HG02852 (cell line): Measurements from ENCODE around the gene SULT1A2.
A peak's percentile ranks its signal among the peaks of the same experiment; 100 is the strongest.
"Not testable (repeated sequence)": the region's sequence is repeated elsewhere in the genome, so short reads cannot be mapped to it uniquely, and the experiment has no call there.

Source experiments
- ATAC-seq: cut with Tn5 transposase; IDR thresholded peaks from one replicate; pipeline ENCODE4 v1.9.1; 2021; ENCODE audit warnings: mild to moderate bottlenecking, moderate library complexity; ENCODE audit not compliant: unreplicated experiment

The SULT1A2 gene

DNA sequence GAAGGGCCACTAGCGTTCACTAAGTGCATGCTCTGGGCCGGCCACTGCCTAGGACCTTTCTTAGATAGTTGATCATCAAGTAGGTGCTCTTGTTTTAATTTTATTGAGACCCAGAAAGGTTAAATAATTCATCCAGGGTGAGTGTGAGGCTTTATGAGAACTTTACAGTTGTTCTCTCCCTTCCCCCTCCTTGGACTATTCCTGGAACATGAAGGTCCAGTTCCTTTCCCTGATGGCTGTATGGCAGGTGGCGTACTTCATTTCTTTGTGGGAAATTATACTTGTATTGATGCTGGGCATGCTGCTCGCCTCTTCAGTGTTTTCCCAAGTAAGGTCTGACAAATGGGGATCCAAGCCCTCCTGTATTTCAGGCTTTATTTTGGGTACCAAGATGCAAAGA is 34.7 kb downstream of the SULT1A2 start:
- no peak for ATAC-seq

DNA sequence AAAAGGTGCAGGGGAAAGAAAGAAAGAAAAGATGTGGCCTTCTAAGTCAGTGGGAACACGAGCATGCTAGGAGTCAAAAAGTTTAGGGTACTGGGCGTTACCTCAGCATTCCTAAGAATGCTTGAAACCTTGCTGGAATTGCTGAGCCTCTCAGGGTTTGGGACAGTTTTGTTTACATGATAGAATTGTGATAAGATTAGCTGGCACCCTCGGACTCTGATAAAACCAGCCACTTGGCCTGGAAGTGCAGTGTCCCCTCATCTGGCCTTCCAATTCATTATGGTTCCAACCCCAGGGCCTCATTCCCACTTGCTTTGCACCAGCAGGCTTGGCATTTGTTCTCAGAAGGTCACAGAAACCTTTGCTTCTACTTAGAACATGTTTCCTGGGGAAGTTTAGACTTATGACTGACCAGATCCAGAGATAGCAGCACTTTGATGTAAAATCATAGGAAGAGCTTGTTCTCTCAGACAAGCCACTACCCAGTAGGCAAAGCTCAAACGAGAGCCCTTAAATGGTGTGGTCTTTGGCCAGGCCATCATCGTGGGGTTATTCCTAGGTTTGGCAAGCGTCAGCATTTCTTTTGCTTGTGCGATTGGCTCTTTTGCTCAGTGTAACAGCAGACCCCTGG is 35.2 kb downstream of the SULT1A2 start:
- ATAC-seq, result no peak

DNA sequence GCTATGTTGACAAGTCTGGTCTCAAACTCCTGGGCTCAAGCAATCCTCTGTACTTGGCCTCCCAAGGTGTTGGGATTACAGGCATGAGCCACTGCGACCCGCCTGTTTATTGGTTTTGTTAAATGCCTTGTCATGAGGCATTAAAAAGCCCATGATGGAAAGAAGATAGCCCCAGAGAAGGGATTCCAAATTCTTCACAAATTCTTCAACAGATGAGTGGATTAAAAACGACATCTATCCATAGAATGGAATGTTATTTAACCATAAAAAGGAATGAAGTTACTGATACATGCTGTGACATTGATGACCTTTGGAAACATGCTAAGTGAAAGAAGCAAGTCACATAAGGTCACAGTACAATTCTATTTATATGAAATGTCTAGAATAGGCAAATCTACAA is 38.4 kb downstream of the SULT1A2 start:
- ATAC-seq, result no peak

GRCh38 chr16:28556914-28557320 is 39.9 kb downstream of the SULT1A2 start:
- no peak for ATAC-seq

- ATAC-seq, result no peak
Observed at GRCh38 chr16:28555561-28555960, 41.3 kb downstream of the SULT1A2 start.

- no peak for ATAC-seq
Observed at GRCh38 chr16:28554634-28555423, 42.0 kb downstream of the SULT1A2 start.

DNA sequence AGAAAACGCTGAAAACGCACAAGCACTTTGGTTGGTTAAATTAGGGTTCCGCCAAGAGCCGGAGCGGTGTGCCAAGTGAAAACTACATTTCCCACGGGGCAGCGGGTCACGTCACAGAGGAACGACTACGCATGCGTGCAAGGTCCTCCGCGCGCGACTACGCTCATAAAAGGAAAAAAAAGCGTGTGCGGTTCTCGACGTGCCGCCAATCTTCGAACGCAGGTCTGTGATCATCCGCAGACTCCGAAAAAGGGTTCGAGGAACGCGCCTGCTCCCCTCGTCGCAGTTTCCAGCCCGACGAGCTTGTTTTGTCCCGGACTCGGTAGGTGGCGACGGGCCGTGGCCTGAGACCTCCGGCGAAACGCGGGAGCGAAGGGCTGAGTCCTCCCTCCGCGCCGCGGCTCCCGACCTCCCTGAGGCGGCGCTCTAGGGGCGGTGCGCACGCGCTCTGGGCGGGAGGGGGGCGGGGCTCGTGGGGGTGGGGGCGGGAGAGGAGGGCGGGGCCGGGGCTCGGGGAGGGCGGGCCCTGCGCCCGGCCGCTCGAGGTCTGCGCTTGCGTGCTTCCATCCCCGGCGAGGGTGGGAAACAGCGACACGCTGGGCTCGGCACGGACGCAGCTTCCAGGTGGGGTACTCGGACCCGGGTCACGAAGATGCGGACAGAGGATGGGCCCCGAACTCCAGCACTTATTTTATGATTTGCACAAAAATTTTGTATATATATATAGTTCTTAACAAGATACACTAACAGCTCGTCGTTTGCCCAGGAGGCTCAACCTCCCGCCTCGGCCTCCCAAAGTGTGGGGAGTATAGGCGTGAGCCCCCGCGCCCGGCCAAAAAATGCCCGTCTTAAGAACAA is 42.8 kb downstream of the SULT1A2 start, which contains the start of gene SGF29:
Gene SGF29, plus strand, starts transcription at position 145 of the 858 bp plus-strand sequence. CDS start 27,150 bp downstream, outside the sequence.
- peak; percentile 69 for ATAC-seq

- no peak for ATAC-seq
Observed at GRCh38 chr16:28549301-28549899, 47.5 kb downstream of the SULT1A2 start.

- ATAC-seq, result no peak
Observed at GRCh38 chr16:28548306-28548802, 48.5 kb downstream of the SULT1A2 start.

GRCh38 chr16:28546626-28547025 is 50.2 kb downstream of the SULT1A2 start:
- ATAC-seq, result no peak

- ATAC-seq, result not testable (repeated sequence)
Observed at GRCh38 chr16:28545964-28546363, 50.9 kb downstream of the SULT1A2 start.

DNA sequence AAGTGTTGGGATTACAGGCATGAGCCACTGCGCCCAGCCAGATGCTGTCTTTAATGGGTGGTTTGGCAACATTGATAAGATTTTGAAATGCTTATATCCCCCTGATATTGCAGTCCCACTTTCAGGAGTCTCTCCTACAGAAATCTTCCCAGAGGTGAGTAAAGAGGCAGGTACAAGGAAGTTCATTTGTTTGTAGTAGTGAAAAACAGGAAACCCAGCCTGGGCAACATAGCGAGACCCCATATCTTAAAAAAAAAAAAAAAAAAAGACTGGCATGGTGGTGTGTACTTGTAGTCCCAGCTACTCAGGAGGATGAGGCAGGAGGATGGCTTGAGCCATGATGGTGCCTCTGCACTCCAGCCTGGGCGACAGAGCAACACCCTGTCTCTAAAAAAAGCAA is 51.9 kb downstream of the SULT1A2 start:
- ATAC-seq, result no peak

DNA sequence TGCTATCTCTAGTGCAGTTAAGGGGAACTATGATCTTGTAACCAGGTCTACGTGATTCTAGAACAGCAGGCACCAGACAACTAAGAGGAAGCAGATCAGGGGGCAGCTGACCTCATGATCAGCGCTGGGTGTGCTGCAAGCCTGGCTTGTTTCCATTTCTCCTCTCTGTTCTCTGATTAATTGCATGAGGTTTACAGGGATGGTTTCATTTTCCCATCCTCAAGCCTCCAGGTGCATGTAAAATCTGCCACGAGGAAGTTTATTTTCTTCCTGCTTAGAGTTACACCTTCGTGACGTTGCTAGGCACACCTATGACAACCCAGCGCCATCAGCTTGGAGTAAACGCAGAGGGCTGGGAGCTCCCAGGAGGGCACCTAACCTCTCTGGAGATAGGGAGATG is 53.8 kb downstream of the SULT1A2 start:
- no peak for ATAC-seq

DNA sequence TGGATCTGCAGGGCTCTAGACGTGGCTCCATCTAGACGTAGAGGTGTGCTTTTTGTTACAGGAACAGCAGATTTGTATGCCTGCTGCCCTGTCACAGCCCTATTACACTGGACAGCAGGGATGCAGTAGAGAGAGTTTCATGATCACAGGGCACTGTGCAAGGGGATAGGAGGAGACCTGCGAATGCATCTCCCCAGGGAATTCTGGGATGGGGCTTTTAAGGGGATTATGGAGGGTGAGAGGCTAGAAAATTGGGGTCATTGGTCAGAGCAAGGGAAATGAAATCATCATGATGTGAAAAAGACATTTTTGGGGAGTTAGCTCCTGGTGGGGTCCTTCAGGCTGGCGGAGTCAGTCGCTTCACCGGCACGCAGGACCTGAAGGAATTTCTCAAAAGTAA is 54.2 kb downstream of the SULT1A2 start:
- ATAC-seq, result no peak
